Activated CD8-positive, alpha-beta memory T cell treated with anti-CD3 and anti-CD28 coated beads, Interleukin-2, amount 50 U/mL, for 24 hours (primary cell): ENCODE results near the gene TAGLN.
"Not testable (repeated sequence)": the region's sequence is repeated elsewhere in the genome, so short reads cannot be mapped to it uniquely, and the experiment has no call there.

Experiments used
- DNase-seq: peaks from one replicate; pipeline ENCODE4 v3.0.0-alpha.2; 2020; ENCODE audit errors: extremely low read depth

Gene TAGLN

DNA sequence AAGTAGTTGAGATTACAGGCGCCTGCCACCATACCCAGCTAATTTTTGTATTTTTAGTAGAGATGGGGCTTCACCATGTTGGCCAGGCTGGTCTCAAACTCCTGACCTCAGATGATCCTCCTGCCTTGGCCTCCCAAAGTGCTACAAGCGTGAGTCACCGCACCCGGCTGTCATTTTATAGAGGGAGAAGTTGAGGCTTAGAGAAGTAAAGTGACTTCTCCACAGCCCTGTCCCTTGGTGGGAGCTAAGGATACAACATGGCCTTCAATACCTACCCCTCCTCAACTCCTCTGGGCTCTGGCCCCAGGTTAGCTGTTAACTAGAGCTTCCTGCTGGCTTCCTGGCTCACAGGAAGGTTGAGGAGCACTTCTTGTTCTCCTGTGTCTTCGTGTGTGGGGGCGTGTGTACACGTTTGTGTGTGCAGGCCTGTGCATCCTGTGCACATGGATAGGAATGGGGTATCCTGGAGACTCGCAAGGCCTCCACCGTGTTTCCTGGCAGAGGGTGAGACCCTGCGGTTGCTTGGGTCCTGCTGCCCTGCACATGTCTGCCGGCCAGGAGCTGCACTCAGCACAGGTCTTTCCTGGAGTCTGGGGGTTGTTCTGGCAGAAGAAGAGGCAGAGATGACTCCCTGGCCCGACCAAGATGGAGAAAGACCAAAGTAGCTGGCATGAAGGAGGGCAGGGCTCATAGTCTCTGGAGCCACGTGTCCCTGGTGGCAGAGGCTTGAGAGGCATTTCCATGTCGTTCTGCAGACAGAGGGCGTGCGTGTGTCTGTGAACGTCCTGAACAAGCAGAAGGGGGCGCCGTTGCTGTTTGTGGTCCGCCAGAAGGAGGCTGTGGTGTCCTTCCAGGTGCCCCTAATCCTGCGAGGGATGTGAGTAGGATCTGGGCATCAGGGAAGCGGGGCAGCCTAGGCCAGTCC, 18.2 kb upstream of the TAGLN start:
- no peak for DNase-seq

DNA sequence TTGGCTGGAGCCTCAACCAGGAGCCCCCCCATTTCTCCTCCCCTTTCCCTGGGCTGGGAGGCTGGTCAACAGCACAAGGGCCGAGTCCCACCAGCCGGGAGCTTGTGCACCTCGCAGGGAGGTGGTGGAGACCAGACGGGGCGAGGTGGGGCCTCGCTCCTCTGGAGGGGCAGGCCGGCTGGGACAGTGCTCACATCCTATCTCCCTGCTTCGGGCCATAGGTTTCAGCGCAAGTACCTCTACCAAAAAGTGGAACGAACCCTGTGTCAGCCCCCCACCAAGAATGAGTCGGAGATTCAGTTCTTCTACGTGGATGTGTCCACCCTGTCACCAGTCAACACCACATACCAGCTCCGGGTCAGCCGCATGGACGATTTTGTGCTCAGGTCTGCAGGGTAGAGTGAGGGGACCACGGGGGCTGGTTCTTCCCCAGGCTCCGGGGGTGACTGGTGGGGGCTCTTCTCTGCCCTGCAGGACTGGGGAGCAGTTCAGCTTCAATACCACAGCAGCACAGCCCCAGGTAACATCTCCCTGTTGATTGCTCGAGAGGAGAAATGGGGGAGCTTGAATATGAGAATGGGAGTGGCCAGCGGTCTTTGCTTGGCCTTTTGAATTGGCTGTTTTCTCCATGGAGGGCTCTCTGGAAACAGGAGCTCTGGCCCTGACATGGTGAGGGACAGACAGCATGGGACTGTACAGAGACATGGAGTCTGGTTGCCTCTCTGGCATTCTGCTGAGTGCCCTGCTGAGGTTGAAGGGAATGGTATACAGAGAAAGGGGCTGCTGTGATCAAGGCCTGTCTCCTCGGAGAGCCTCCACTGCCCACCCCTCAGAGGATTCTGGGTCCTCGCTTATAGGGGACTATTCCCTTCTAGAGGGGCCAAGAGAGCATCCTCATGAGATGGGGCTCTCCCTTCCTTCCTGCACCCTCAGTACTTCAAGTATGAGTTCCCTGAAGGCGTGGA, 17.3 kb upstream of the TAGLN start:
- DNase-seq: no peak

DNA sequence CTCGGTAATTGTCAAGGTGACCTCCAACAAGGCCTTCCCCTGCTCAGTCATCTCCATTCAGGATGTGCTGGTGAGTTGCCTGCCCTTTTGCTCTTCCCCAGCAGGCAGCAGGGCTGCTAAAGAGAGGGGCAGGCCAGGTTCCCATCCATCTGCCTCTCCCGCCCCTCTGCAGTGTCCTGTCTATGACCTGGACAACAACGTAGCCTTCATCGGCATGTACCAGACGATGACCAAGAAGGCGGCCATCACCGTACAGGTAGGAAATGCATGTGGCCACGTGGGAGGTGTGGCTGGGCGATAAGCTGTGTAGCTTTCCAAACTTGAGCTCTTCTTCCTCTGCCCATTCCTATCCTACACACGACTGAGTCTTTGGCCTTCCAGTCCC, 16.6 kb upstream of the TAGLN start:
- no peak for DNase-seq

DNA sequence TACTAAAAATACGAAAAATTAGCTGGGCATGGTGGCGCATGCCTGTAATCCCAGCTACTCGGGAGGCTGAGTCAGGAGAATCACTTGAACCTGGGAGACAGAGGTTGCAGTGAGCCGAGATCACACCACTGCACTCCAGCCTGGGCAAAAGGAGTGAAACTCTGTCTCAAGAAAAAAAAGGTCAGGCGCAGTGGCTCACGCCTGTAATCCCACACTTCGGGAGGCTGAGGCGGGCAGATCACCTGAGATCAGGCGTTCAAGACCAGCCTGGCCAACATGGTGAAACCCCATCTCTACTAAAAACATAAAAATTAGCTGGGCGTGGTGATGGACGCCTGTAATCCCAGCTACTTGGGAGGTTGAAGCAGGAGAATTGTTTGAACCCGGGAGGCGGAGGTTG, 16.0 kb upstream of the TAGLN start:
- DNase-seq: not testable (repeated sequence)

DNA sequence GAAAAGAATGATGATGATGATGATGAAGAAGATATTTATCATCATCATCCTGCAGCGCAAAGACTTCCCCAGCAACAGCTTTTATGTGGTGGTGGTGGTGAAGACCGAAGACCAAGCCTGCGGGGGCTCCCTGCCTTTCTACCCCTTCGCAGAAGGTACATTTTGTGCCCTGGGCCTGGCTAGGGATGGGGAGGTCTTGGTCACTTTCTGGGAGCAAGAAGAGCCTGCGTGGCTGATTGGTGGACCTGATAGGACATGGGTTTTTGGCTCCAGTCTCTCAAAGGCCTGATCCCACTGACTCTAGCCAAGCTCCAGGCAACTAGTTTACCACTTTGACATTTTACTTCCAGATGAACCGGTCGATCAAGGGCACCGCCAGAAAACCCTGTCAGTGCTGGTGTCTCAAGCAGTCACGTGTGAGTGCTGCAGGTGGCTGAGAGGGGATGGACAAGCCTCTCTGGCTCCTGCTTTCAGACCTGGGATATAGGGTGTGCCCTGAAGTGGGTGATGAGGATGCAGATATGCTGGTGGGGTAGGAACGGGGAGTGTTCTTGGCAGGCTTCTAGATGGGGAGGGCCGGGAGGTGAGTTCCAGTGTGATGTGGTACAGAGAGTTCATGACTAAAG, 15.3 kb upstream of the TAGLN start:
- DNase-seq: no peak

- no peak for DNase-seq
These were observed 13.3 kb upstream of the TAGLN start for GRCh38 chr11:117185736-117186430.

DNA sequence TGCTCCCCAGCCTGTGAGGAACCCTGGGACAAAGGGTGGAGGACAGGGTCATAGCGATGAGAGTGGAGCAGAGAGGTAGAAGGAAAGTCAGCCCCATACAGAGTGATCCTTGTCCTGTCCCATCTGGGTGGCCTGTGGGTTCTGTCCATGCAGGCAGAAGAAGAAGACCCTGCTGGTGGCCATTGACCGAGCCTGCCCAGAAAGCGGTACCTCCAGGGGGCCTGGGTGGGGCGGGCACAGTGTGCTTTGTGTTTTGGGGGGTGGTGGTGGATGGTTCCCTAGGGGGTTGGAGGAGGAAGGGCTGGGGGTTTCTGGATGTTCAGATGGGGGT, 12.8 kb upstream of the TAGLN start:
- DNase-seq: no peak

DNA sequence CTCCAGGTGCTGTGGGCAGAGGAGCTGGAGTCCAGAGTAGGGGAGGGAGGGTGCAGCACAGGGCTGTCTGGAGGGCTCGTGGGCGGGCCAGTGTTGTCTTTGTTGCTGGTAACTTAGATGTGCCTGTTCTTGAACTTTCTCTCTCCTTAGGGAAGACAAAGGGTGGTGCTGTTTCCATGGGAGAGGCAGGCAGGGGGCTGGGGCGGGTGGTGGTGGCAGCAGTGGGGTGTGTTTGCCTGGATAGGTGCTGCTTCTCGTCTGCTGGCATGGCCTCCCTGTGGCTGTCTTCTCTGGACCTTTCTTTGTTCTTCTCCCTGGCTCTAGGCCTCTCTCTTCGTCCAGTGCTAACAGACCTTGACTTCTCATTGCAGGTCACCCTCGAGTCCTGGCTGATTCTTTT, 12.2 kb upstream of the TAGLN start:
- no peak for DNase-seq

DNA sequence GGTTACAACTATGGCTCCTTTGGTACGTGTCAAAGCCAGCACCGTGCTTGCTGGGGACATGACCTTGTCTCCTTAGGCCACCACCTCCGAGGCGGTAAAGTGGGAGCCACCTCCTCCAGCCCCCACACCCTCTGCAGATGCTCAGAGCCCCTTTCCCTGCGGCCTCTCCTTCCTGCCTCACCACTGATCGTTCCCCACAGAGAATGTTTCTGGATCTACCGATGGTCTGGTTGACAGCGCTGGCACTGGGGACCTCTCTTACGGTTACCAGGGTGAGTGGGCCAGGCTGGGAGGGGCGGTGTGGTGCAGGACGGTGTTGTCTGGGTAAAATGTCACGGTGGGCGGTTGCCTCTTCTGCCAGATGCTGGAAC, 11.8 kb upstream of the TAGLN start:
- no peak for DNase-seq

DNA sequence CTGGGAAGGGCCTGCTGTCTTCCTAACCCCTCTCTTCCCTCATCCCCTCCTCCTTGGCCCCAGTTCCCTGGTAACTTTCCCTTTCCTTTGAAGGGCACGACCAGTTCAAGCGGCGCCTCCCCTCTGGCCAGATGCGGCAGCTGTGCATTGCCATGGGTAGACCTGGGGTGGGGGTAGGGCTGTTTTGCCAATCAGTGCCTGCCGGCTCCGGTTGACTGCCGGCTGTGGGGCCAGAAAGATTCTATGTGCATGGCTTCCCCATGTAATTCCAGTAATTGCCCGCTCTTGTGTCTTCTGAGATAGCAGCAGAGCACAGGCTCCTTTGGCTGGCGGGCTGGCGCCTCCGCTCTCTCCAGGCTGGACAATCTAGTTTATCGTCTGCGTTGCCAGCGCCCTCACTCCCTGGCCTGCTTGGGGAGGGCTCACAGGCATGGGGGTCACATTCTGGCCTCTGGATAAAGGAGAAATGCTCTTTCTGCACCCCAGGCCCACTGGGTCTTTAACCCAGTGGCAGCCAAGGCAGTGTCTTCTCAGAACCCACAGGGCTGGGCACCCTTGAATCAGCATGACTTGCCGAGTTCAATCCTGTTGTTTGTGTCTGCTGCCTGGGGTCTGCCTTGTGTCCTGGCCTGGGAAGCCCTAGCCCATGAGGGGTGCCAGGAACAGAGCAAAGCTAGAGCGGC, 11.2 kb upstream of the TAGLN start:
- no peak for DNase-seq

DNA sequence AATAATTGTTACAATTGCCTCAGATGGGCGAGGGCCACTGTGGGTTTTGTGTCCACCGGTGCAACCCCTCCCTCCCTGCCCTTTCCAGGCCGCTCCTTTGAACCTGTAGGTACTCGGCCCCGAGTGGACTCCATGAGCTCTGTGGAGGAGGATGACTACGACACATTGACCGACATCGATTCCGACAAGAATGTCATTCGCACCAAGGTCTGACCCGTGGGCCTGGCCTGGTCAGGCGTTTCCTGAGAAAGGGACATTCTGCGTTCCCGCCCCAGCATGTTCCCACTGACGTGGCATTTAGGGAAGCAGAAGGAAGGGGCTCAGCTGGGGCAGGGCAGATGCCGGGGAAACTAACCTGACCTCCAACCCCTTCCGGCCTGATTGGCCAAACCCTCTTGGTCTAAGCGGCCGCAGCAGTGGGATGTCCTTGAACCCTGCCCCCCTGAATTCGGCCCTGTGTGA, 10.5 kb upstream of the TAGLN start:
- DNase-seq: no peak

DNA sequence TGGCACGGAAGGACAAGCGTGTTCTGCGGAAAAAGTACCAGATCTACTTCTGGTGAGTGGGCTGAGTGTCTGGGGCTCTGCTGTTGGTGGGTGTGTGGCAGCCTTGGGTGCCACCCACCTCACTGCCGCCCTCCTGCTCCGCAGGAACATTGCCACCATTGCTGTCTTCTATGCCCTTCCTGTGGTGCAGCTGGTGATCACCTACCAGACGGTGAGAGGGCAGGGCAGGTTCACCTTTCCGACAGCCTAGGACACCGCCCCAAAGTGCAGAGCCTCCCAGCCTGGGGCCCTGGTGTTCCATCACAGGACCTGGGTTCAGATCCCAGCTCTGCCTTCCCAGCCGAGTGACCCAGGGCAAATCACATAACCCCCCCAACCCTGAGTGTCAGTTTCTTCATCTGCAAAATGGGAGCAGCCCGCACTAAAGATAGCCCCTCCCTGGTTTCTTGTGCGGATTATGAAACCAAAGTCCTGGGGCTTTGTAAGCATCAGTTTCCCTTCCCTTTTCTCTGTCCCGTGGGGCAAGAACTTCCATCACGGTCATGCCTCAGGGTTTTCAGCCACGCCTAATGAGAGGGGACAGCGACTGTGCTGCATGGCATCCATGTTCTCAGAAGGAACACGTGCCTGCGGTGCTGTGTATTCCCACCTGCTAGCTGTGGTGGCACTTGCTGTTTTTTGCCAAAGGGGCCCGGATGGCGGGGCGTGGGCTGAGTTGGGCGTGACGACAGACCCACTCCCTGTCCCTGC, 9.8 kb upstream of the TAGLN start:
- DNase-seq: no peak

DNA sequence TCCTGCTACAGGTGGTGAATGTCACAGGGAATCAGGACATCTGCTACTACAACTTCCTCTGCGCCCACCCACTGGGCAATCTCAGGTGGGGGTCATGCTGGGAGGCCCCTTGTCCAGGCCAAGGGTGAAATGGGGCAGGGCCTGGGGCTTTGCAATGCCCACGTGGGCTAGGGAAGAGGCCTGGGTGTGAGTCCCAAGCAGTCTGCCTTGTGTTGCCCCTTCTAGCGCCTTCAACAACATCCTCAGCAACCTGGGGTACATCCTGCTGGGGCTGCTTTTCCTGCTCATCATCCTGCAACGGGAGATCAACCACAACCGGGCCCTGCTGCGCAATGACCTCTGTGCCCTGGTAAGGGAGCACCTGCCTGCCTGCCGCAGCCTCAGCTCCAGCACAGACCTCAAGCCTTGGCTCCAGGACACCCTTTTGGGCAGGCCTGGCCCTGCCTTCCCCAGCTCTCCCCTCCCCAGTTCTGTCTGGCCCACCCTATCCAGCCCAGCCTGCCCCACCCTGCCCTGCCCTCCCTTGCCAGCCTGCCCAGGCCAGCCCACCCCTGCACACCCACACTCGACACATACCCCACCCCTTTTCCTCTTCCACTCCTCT, 9.1 kb upstream of the TAGLN start:
- no peak for DNase-seq

DNA sequence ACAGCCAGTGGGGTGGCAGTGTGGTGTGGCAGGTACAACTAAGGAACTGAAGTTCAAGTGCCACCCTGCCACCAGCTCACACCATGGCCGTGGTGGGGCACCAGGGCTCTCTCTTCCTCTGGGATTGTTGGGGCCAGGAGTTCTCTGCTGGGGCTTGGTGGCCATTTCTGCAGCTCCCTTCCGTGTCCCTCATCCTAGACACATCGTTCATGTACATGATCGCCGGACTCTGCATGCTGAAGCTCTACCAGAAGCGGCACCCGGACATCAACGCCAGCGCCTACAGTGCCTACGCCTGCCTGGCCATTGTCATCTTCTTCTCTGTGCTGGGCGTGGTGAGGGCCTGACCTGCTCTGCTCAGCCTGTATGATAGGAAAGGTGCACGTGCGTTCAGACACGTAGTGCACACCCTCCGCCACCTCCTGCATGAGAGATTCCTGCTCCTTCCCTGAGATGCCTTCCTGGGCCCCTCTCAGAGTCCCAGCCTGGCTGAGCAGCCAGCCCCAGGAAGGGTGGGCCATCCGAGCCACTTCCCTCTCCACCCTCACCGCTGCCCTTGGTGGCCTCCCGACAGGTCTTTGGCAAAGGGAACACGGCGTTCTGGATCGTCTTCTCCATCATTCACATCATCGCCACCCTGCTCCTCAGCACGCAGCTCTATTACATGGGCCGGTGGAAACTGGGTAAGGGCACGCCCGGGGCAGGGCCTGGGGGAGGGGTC, 7.3 kb upstream of the TAGLN start:
- DNase-seq: no peak

- DNase-seq: no peak
These were observed 6.7 kb upstream of the TAGLN start for GRCh38 chr11:117192401-117192875.

- DNase-seq: no peak
These were observed 5.8 kb upstream of the TAGLN start for GRCh38 chr11:117193130-117194020.

DNA sequence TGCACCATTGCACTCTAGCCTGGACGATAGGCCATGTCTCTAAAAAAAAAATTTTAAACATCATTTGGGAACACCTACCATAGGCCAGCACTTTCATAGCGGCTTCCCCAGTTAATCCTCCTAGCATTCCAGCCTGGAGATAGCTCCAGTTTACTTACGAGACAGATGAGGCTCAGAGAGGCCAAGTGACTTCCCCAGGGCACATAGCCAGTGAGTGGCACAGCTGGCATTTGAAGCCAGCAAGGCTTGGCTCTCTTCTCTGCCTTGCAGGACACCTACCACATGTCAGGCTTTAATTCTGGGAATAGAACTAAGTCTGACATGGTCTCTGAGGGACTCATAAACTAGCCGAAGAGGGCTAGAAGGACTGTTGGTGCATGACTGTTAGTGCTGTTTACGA, 4.9 kb upstream of the TAGLN start:
- no peak for DNase-seq

DNA sequence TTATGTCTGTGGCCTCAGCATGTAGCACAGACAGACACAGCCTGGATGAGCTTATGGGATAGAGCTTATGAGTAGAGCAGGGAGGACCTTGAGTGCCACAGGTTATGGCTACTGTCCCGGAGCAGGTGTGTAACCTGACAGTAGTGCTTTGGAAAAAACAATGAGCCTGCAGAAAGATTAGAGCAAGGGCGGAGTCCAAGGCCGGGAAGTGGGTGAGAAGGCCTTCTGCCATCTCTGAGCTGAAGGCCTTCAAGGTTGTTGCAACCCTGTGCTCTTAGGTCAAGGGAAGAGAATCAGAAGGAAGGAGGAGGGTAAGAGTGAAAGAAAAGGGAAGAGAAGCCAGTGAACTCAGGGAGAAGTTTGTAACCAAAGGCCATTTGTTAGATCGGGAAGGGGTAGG, 3.9 kb upstream of the TAGLN start:
- no peak for DNase-seq
